Glomerular visceral epithelial cell (primary cell): Measurements from ENCODE around the gene CAPRIN1.
"Not testable (repeated sequence)": the region's sequence is repeated elsewhere in the genome, so short reads cannot be mapped to it uniquely, and the experiment has no call there.

Experiments
- DNase-seq: peaks from one replicate; pipeline ENCODE4 v3.0.0-alpha.2; 2016; ENCODE audit errors: extremely low spot score

Gene CAPRIN1

GRCh38 chr11:34050581-34051348 lies 766 bp upstream of the CAPRIN1 start:
- DNase-seq: no peak

GRCh38 chr11:34052036-34052607 lies 591 bp downstream of the CAPRIN1 start:
- DNase-seq: peak; percentile 89

- no peak for DNase-seq
These were observed 1.2 kb downstream of the CAPRIN1 start for GRCh38 chr11:34052608-34053160.

GRCh38 chr11:34053161-34053686 lies 1.7 kb downstream of the CAPRIN1 start:
- peak; percentile 77 for DNase-seq

GRCh38 chr11:34054351-34054750 lies 2.8 kb downstream of the CAPRIN1 start:
- DNase-seq: not testable (repeated sequence)

GRCh38 chr11:34055218-34056000 lies 3.9 kb downstream of the CAPRIN1 start:
- no peak for DNase-seq

GRCh38 chr11:34056672-34057071 lies 5.1 kb downstream of the CAPRIN1 start:
- no peak for DNase-seq

- no peak for DNase-seq
These were observed 11.7 kb downstream of the CAPRIN1 start for GRCh38 chr11:34063061-34063795.

- DNase-seq: no peak
These were observed 12.8 kb downstream of the CAPRIN1 start for GRCh38 chr11:34064291-34064690.

- DNase-seq: no peak
These were observed 14.1 kb downstream of the CAPRIN1 start for GRCh38 chr11:34065505-34066203.

GRCh38 chr11:34066766-34067165 lies 15.2 kb downstream of the CAPRIN1 start:
- DNase-seq: not testable (repeated sequence)

GRCh38 chr11:34067383-34068065 lies 16.0 kb downstream of the CAPRIN1 start:
- no peak for DNase-seq

- DNase-seq: no peak
These were observed 16.6 kb downstream of the CAPRIN1 start for GRCh38 chr11:34068111-34068510.

- not testable (repeated sequence) for DNase-seq
These were observed 19.8 kb downstream of the CAPRIN1 start for GRCh38 chr11:34071306-34071705.

- DNase-seq: no peak
These were observed 20.5 kb downstream of the CAPRIN1 start for GRCh38 chr11:34072041-34072440.

GRCh38 chr11:34072832-34073231 lies 21.3 kb downstream of the CAPRIN1 start:
- DNase-seq: no peak

GRCh38 chr11:34074391-34074790 lies 22.9 kb downstream of the CAPRIN1 start:
- DNase-seq: no peak

GRCh38 chr11:34075178-34075820 lies 23.8 kb downstream of the CAPRIN1 start:
- no peak for DNase-seq

GRCh38 chr11:34080609-34081008 lies 29.1 kb downstream of the CAPRIN1 start:
- DNase-seq: no peak

GRCh38 chr11:34084637-34085036 lies 33.1 kb downstream of the CAPRIN1 start:
- no peak for DNase-seq
